COR-L47 (cell line): ENCODE data around the gene UNC45A.
"Not testable (repeated sequence)": the region's sequence is repeated elsewhere in the genome, so short reads cannot be mapped to it uniquely, and the experiment has no call there.

Experiments
- DNase-seq: peaks from one replicate; lab custom pipeline; 2025; lab: John Stamatoyannopoulos, UW

The UNC45A gene

DNA sequence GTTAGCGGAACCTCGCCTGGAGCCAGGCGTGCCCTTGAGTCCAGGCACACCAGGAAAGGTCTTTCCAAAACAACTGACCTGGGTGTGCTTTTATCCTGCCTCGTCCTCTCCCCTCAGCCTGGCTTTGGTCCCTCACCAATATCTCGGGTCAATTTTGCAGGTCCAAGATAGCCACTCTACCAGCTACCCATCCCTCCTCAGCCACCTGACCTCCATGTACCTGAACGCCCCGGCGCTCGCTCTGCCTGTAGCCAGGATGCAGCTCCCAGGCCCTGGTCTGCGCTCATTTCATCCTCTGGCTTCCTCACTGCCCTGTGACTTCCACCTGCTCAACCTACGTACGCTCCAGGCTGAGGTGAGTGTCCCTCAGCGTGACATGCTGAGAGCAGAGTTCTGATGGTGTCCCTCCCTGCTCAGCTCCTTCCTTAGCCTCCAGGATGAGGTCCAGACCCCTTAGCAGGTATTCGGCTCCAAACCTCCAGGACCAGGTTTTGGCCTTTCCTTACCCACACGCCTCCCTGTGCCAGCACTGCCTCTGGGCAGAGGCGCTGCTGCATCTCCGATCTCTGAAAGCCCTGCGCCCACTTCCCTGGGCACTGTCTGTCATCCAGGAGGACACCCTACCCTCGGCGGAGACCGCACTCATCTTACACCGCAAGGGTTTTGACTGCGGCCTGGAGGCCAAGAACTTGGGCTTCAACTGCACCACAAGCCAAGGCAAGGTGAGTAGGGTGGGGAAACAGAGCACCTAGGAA, 16.9 kb upstream of the UNC45A start:
- no peak for DNase-seq

DNA sequence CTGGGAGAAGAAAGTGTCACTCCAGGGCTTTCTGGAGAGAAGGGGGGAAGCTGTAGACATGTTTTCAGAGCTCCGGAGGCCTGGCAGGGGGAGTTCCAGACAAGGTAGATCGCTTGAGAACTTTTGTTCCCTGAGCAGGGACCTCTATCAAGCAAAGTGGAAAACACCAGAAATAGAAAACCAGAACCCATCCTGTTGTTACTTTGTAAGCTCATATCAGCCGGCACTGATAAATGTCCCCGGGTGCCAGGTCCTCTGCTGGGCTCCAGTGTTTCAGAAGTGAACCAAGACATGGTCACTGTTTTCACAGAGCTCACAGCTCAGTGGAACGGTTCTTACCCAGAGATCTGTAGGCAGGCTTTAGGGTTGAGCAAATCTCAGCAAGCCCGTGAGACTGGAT, 16.2 kb upstream of the UNC45A start:
- no peak for DNase-seq

DNA sequence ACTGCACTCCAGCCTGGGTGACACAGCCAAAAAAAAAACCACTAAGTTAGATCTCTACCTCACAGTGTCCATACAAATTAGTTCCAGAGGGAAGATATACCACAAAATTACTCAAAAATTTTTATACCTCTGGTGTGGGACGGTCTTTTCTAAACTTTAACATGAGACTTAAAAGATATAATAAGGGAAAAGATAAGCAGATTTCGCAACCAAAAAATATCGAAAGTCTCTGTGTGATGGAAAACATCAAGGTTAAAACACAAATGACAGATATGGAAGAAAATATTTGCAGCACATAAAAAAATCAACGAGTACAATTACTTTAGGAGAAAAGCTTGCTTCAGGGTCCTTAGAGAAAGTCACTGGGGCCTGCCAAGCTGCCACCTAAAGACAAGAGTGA, 13.2 kb upstream of the UNC45A start:
- no peak for DNase-seq

DNA sequence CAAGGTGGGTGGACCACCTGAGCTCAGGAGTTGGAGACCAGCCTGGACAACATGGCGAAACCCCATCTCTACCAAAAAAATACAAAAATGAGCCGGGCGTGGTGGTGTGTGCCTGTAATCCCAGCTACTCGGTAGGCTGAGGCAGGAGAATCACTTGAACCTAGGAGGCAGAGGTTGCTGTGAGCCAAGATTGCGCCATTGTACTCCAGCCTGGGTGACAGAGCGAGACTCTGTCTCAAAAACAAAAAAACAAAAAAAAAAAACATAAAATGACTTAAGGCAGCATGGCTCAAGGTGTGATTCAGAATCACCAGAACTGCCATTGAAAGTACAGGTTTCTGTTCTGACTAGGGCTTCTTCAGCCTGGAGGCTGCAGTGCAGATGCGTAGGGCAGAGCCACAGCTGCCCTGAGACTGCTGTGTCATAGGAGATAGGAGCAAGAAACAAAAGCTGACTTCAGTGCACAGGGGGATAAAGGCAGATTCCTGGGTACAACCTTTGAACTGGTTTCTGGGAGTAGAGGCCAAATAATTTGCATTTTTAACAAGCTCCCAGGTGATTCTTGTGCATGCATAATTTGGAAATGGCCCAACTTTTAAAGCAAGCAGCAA, 12.3 kb upstream of the UNC45A start:
- DNase-seq: not testable (repeated sequence)

DNA sequence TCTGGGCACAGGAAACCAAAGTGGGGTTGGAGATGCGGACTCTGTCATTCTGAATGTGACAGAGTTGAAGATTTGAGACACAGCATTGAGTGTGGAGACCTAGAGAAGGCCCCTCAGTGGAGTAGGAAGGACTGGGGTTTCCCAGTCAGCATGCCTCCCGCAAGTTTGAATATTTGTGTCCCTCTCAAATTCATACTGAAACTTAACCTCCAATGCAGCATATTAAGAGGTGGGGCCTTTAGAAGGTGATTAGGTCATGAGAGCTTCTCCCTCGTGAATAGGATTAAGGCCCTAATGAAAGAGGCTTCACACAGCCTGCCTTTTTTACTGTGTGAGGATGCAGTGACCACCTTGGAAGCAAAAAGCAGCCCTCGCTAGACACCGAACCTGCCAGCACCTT, 10.7 kb upstream of the UNC45A start:
- DNase-seq: no peak

DNA sequence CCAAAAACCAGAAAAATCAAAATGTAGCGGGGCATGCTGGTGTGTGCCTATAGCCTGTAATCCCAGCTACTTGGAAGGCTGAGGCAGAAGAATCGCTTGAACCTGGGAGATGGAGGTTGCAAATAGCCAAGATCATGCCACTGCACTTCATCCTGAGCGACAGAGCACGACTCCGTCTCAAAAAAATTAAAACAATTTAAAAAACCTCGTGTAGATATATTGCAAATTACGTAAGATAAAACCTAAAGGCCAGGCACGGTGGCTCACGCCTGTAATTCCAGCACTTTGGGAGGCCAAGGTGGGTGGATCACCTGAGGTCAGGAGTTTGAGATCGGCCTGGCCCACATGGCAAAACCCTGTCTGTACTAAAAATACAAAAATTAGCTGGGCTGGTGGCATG, 8.3 kb upstream of the UNC45A start:
- not testable (repeated sequence) for DNase-seq

DNA sequence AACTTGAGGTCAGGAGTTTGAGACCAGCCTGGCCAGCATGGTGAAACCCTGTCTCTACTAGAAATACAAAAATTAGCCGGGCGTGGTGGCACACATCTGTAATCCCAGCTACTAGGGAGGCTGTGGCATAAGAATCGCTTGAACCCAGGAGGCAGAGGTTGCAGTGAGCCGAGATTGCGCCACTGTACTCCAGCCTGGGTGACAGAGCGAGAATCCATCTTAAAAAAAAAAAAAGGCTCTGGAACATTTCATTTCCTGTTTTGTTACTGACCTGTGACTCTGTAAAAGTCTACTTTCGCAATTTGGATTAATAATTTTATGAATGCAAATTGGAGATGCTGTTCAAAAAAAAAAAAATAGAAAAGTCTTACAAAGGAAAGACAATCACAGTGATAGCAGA, 7.0 kb upstream of the UNC45A start:
- not testable (repeated sequence) for DNase-seq

DNA sequence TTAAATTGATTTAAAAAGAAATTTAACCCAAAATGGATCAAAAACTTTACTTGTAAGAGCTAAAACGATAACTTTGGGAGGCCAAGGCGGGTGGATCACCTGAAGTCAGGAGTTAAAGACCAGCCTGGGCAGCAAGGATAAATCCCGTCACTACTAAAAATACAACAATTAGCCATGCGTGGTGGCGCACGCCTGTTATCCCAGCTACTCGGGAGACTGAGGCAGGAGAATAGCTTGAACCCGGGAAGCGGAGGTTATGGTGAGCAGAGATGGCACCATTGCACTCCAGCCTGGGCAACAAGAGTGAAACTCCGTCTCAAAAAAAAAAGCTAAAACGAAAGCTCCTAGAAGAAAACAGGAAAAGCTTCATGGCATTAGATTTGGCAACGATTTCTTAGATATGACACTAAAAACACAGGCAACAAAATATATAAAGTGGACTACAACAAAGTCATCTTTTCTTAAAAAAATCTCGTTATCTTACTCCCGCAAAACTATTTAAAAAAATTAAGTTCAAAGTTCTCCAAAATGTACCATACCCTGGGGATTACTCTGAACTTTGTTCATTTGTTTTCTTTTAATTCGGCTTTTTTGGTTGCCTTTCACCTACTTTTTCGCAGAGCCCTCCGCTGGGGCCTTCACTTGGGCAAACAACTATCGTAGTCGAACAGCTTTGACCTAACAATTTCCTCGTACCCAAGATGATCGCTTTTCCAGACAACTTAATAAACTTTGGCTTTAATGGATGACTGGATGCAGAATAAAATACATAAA, 5.7 kb upstream of the UNC45A start:
- no peak for DNase-seq

DNA sequence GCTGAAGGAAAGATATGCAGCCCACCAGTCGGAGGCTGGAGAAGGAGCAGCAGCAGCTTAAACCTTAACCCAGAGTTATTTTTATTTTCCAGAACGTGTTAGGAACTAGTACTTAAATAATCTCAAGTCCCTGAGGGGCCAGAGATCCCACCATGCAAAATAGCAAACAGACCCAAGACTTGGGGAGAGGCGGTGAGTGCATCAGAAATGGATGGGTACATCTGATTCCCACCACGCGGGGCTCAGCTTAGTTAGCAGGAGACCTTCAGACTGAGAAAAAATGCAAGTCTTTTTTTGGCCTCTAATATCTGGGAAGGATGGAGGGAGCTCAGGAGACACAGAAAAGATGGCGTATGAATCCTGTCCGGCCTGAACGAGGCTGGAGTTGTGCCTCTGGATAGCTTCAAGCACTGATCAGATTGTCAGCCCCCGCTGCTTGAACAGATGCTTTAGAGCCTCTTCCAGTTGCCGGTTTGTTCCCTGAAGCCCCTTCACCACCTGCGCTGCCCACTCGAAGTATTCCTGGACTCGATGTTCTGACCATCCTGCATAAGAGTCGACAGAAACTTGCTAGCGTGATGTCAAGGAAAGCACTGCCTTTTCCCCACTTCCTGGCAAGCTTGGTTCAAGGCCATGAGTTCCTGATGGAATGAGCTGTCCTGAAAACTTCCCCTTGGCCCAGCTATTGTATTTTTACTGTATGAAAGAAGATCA, 4.1 kb upstream of the UNC45A start:
- DNase-seq: no peak

DNA sequence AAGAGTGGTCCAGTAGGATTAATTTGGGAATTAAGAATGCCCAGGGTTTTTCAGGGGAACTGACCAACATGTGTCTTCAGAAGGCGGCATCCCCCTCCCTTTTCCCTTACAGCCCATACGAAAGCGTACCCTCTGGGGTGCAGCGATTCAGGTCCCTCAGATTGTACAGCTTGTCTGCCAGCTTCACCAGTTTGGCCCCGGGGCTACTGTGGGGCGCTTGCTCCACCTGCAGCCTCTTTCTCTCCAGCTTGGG, 3.6 kb upstream of the UNC45A start:
- DNase-seq: no peak

DNA sequence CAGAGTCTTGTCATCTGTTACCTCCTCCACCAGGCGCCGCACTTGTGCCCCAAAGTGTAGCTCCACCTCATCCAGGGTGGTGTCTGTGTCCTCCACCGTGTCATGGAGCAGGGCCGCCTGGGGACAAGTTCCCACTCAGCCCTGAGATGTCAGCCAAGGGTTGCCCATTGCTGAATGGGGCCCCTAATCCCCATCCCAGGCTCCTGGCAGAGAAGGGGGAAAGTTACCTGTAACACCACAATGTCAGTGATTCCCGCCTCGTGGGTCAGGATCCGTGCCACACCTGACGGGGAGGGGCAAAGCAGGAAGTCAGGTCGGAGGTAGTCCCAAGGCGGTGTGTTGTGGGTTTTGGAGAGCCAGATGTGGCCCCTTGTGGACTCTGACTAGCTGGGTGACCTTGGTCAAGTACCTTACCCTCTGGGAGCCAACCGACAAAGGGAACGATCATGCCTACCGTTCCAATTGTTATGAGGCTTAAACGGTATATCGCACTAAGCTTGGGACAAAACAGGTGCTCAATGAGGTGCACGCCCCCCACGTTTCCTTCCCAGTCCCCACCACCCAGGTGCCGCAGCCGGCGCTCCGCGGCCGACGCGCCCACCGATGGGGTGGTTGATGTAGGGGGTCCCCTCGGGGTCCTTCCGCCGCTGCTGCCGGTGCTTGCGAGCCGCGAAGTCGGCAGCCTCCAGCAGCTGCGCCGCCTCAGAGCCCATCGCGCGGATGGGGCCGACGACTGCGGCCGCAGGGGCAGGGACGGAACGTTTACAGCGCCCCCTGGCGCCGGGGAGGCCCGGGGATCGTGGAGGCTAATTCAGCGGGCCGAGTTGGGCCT, 3.0 kb upstream of the UNC45A start, which contains the start of gene HDDC3:
Gene HDDC3, minus strand, starts transcription at position 722 of the 832 bp plus-strand sequence. Its CDS starts 9 bp downstream, at position 713.
- peak; percentile 83 for DNase-seq

DNA sequence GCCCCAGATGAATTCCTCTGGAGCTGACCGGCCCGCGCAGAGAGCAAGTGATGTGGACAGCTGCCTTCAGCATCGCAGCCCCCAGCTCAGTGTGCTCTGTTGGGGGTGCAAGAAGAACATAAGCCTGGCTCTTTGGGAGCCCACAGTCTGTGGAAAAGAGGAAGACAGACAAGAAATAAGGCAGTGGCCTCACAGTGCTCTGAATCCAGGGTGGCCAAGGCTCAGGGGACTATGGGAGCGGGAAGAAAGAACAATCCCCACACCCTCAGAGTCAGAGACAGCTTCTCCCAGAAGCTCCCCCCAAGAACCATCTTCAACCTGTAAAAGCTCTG, 2.5 kb upstream of the UNC45A start:
- DNase-seq: no peak

DNA sequence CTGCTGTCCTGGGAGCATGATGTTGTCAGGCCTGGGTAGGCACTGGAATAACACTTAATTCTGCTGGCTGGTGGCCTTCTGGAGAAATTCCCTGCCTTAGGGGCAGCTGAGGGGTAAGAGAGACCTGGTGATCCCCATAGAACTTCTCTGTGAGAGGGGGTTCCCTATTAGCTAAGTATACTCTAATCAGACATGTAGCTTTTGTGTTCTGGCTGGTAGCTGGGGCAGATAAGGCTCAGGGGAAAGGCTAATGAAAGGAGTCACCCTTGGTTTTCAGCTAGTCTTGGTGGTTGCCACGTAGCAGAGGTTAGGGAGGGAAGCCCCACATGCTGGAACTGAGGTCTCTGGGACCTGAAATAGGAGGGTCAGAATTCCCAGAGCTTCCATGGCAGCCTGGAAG, 1.8 kb upstream of the UNC45A start:
- DNase-seq: no peak

DNA sequence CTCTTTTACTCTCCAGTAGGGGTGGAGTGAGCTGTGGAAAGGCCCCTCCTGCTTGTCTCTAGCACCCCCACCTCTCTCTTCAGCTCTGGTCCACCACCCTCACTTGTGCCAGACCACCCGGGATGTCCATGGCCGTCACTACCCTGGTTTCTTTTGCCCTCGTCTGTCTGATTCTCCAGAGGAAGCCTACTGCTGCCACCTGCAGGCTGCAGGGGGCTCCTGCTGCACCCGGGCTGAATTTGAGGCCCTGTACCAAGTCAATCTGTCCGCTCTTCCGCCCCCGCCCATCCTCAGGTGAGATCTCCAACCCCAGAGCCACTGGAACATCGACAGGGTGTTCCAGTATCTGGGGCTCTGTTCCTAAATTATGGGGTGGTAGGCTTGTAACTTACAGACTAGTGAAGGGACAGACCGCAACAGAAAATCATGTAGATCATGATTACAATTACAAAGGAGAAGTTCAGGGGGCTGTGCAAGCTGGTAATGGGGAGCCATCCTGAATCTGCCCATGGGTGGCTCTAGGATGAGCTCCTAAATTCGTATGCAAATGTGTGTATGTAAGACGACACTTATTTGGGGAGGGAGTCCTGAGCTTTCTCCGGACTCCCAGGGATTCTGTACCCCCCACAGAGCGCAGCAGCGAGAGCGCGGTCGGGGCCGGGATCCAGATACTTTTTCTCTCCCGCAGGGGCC, 683 bp upstream of the UNC45A start:
- peak; percentile 89 for DNase-seq

DNA sequence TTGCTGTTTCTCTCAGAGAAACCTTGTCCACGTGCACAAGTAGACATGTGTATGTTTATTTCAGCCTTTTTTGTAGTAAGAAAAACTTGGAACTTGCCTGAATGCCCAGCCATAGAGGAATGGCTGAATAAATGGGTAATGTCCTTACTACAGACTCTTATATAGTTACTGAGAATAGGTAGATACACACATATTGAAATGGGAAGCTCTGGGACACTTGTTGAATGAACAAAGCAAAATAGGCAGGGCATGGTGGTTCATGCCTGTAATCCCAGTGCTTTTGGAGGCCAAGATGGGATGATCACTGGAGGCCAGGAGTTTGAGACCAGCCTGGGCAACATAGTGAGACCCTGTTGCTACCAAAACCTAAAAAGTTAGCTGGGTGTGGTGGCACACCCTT, 1.7 kb downstream of the UNC45A start:
- no peak for DNase-seq

DNA sequence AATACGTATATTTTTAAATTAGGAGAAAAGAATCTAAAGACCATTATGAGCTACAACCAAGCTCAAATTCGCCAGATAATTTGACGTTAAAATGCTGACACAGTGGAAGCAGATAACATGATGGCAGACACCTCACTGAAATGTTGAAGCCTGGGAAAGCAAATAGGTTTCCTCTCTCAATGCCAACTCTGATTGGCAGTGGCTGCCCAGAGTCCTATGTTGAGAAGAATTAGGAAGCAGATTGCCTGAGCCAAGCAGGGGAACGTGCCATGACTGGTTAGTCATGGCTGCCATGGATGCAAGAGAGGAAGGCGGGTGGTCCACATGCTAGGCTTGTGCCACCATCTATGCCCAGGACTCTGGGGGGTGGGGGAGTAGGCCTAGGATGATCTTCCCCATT, 3.2 kb downstream of the UNC45A start:
- DNase-seq: no peak

DNA sequence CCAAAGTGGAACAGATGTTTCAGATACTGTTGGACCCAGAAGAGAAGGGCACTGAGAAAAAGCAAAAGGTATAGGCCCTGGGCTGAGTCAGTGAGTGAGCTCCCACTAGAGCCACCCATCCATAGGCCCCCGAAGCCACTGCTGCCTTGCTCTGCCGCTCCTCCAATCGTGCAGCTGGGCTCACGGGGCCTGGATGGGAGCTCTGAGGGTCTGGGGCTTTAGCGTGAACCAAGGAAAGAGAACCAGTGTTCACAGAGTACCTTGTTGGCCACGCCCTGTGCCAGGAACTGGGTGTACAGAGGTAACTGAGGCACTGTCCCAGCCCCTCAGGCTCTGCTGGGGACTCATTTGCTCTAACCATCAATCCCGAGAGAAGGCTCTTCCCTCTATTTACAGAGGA, 4.7 kb downstream of the UNC45A start:
- no peak for DNase-seq

DNA sequence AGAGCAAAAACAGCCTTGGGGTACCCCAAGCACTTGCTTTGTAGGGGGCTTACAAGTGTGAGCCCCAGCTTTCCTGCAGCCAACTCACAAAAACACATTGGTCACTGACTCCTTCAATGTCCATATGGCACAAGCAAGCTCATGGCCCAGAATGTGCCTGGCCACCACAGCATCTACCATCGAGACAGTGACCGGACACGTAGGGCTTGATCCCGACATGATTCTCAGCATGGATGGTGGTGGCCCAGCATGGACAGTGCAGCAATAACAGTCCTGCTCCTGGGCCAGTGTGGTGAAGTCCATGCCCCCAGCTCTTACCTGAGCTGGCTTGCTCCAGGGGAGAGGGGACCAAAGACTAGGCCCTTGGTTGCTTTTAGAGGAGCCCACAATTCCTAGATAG, 6.0 kb downstream of the UNC45A start:
- no peak for DNase-seq

DNA sequence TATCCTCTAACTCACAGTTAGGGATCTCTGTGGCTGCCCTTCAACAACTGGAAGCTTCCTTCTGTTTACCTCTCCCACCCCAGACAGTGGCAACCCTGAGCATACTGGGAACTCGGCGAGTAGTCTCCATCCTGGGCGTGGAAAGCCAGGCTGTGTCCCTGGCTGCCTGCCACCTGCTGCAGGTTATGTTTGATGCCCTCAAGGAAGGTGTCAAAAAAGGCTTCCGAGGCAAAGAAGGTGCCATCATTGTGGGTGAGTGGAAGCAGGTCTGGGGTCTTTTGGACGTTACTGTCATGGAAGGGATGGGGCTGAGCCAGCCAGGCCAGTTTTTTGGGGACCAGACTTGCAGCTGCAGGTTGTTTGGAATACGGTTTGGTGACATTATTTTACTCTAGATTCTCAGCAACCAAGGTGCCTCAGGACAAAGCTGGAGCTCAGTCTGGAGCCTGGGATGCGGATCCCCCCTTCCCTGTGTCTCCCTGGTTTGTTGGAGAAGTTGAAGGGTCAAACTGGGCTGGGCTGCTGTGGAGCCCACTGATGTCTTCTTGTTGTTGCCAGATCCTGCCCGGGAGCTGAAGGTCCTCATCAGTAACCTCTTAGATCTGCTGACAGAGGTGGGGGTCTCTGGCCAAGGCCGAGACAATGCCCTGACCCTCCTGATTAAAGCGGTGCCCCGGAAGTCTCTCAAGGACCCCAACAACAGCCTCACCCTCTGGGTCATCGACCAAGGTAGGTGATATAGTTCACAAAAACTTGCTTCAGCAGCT, 7.5 kb downstream of the UNC45A start:
- no peak for DNase-seq

DNA sequence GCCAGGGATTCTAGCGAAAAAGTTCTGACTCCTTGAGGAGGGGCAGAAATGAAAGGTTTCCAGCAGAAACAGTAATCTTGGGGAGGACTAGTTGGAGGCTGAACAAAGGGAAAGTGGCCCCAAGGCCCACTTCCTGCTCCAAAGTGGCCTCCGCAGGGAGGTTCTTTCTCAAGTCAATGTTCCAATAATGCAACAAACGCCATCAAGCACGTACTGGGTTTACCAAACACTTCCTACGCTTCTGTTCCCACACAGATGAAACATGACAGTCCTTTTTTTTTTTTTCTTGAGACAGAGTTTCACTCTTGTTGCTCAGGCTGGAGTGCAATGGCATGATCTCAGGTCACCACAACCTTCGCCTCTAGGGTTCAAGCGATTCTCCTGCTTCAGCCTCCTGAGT, 10.0 kb downstream of the UNC45A start:
- no peak for DNase-seq

DNA sequence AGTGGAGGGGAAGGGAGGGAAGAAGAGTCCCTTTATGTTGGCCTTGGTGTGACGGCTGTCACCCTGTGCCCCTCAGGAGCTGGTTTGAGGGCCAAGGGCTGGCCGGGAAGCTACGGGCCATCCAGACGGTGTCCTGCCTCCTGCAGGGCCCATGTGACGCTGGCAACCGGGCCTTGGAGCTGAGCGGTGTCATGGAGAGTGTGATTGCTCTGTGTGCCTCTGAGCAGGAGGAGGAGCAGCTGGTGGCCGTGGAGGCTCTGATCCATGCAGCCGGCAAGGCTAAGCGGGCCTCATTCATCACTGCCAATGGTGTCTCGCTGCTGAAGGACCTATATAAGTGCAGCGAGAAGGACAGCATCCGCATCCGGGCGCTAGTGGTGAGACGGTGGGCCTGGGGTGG, 11.5 kb downstream of the UNC45A start:
- no peak for DNase-seq
